PC-3 (cell line): ENCODE measurements around the gene KEL. TPM values are rescaled to one million over a fixed set of nuclear protein-coding genes. Genes with fewer than 3 reads are reported as not detected.

ENCODE experiments used
- ATAC-seq: fragments of 200-7000 bp; cut with Tn5 transposase; 2 replicates; pipeline ENCODE4 v1.9.1; 2020; ENCODE audit warnings: mild to moderate bottlenecking, moderate library complexity
- BruUV-seq: library from RNA; stranded (reverse); fragments of 400-500 nt; replicated peaks from 2 replicates; lab custom pipeline; 2021; lab: Mats Ljungman, UMichigan
- CTCF ChIA-PET: fragments of 300-600 bp; sonication (Branson Sonifier 250); formaldehyde crosslinking; loops from one replicate; lab custom pipeline; 2022; ENCODE audit warnings: antibody characterized with exemption; lab: Charles Lee
- POLR2A ChIA-PET: fragments of 300-600 bp; sonication (Branson Sonifier 250); formaldehyde crosslinking; loops from one replicate; lab custom pipeline; 2022; ENCODE audit warnings: antibody characterized with exemption; ENCODE audit not compliant: unreplicated experiment; lab: Charles Lee
- DNase-seq: peaks from one replicate; pipeline ENCODE4 v3.0.0-alpha.2; 2015
- H2AFZ ChIP-seq: fragments of 300-600 bp; sonication (generic); 2 replicates; pipeline ENCODE4 v1.6.0; 2016; ENCODE audit warnings: antibody characterized with exemption, low read length
- H3F3A ChIP-seq: fragments of 300-600 bp; sonication (generic); one replicate; pipeline ENCODE4 v1.6.0; 2017; ENCODE audit warnings: antibody characterized with exemption, low read length, control low read depth, mild to moderate bottlenecking; ENCODE audit not compliant: unreplicated experiment
- H3K27ac ChIP-seq: fragments of 300-600 bp; sonication (generic); 2 replicates; pipeline ENCODE4 v1.5.1; 2016; ENCODE audit warnings: mild to moderate bottlenecking, low read length
- H3K27me3 ChIP-seq: fragments of 300-600 bp; sonication (generic); 2 replicates; pipeline ENCODE4 v1.6.1; 2016; ENCODE audit warnings: low read length, mixed read lengths
- H3K36me3 ChIP-seq: fragments of 300-600 bp; sonication (generic); 2 replicates; pipeline ENCODE4 v1.6.1; 2016; ENCODE audit warnings: low read depth, mixed run types, low read length, mixed read lengths
- H3K4me1 ChIP-seq: fragments of 300-600 bp; sonication (generic); 2 replicates; pipeline ENCODE4 v1.5.1; 2016; ENCODE audit warnings: low read length; ENCODE audit not compliant: insufficient read depth
- H3K4me2 ChIP-seq: fragments of 300-600 bp; sonication (generic); 2 replicates; pipeline ENCODE4 v1.6.0; 2016; ENCODE audit warnings: low read length
- H3K4me3 ChIP-seq: fragments of 300-600 bp; sonication (generic); 2 replicates; pipeline ENCODE4 v1.5.1; 2016; ENCODE audit warnings: mild to moderate bottlenecking, low read length, mixed read lengths
- H3K79me2 ChIP-seq: fragments of 300-600 bp; sonication (generic); 2 replicates; pipeline ENCODE4 v1.6.1; 2017; ENCODE audit warnings: low read length, mixed read lengths
- H3K9ac ChIP-seq: fragments of 300-600 bp; sonication (generic); 2 replicates; pipeline ENCODE4 v1.6.0; 2016; ENCODE audit warnings: mild to moderate bottlenecking, low read length
- H3K9me2 ChIP-seq: fragments of 300-600 bp; sonication (generic); replicated peaks from 2 replicates; pipeline ENCODE4 v1.6.1; 2016; ENCODE audit warnings: mixed run types, low read length, mixed read lengths
- H3K9me3 ChIP-seq: fragments of 300-600 bp; sonication (generic); 2 replicates; pipeline ENCODE4 v1.6.1; 2016; ENCODE audit warnings: low read length, mixed read lengths
- H4K20me1 ChIP-seq: fragments of 300-600 bp; sonication (generic); 2 replicates; pipeline ENCODE4 v1.6.1; 2016; ENCODE audit warnings: low read length, mixed read lengths
- EZH2 ChIP-seq: fragments of 300-600 bp; sonication (generic); IDR thresholded peaks from one replicate; pipeline ENCODE4 v1.6.1; 2017; ENCODE audit warnings: antibody characterized with exemption, mild to moderate bottlenecking, low read length; ENCODE audit not compliant: unreplicated experiment
- EZH2phosphoT487 ChIP-seq: fragments of 300-600 bp; sonication (generic); IDR thresholded peaks from 2 replicates; pipeline ENCODE4 v1.6.1; 2018; ENCODE audit warnings: mild to moderate bottlenecking, antibody characterized with exemption, low read length, borderline replicate concordance
- intact Hi-C: fragments of 100-400 bp; cut with micrococcal nuclease; formaldehyde crosslinking; loops from 2 replicates; pipeline ENCODE4 v1.9.0; 2023
- total RNA-seq: library from RNA; depleted of rRNA; stranded (reverse); fragments of >200 nt; gene quantifications from 2 replicates; pipeline ENCODE4 v1.2.3, GENCODE V29; 2014
- TF ChIP-seq, protein P1 (sequence below): fragments of 300-600 bp; sonication (generic); conservative IDR thresholded peaks from 2 replicates; pipeline ENCODE4 v1.5.1; 2017; ENCODE audit warnings: antibody characterized with exemption, low read depth, mild to moderate bottlenecking, low read length

Gene KEL
- total RNA-seq, 1 experiment from 2014 or later, result 0.18 TPM

DNA sequence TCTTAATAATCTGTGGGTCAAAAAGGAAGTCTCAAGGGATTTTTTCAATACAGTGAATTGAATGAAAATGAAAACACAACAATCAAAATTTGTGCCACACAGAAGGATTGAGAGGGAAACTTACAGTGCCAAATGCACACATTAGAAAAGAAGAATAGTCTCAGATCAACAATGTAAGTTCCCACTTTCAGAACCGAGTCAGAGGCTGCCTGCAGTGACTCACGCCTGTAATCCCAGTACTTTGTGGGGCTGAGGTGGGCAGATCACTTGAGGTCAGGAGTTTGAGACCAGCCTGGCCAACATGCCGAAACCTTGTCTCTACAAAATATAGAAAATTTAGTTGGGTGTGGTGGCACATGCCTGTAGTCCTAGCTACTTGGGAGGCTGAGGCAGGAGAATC lies 12.5 kb upstream of the KEL start:
- H3K4me2 ChIP-seq, result no peak overlapping the region
- intact Hi-C loops, result no loop called here
- ChIA-PET CTCF (no interaction called here), POLR2A (no interaction called here)
- no peaks in the 10 kb centered on the region for H3F3A ChIP-seq
- H3K27ac ChIP-seq, result no peak overlapping the region
- ATAC-seq (no peak), DNase-seq (no peak)
- peaks cover 28% of the 10 kb centered on the region for H3K27me3 ChIP-seq
- no peaks in the 10 kb centered on the region for H3K36me3 ChIP-seq
- H4K20me1 ChIP-seq, result no peaks in the 10 kb centered on the region
- H3K9me3 ChIP-seq, result no peaks in the 10 kb centered on the region
- TF ChIP-seq, protein P1, sequence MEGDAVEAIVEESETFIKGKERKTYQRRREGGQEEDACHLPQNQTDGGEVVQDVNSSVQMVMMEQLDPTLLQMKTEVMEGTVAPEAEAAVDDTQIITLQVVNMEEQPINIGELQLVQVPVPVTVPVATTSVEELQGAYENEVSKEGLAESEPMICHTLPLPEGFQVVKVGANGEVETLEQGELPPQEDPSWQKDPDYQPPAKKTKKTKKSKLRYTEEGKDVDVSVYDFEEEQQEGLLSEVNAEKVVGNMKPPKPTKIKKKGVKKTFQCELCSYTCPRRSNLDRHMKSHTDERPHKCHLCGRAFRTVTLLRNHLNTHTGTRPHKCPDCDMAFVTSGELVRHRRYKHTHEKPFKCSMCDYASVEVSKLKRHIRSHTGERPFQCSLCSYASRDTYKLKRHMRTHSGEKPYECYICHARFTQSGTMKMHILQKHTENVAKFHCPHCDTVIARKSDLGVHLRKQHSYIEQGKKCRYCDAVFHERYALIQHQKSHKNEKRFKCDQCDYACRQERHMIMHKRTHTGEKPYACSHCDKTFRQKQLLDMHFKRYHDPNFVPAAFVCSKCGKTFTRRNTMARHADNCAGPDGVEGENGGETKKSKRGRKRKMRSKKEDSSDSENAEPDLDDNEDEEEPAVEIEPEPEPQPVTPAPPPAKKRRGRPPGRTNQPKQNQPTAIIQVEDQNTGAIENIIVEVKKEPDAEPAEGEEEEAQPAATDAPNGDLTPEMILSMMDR, result no peak
- no peak for TF ChIP-seq EZH2
- TF ChIP-seq EZH2phosphoT487, result no peak
- H2AFZ ChIP-seq, result no peak overlapping the region
- H3K9ac ChIP-seq, result no peak overlapping the region
- H3K79me2 ChIP-seq, result no peaks in the 10 kb centered on the region
- no peak overlapping the region for H3K4me3 ChIP-seq
- no TSS peak for BruUV-seq
- no peaks in the 10 kb centered on the region for H3K4me1 ChIP-seq
- H3K9me2 ChIP-seq, result no peaks in the 10 kb centered on the region

DNA sequence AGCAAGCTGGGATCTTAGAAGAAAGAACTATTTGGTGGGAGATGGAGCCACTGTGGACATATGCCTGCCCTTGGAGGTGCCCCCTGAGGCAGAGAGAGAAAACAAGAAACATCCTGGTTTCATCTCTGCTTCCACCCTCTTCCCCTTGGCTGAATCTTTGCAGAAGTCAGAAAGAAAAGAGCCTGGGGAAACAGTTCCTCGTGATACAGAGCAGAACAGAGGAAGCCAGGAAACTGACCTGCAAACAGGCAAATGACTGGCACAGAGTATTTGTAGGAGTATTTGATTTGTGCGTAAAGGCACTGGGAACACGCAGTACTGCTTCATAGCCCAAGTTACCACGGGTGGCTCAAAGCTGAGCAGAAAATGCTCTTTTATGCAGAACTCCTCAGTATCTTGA lies 7.0 kb upstream of the KEL start:
- H4K20me1 ChIP-seq, result no peaks in the 10 kb centered on the region
- H3F3A ChIP-seq, result no peaks in the 10 kb centered on the region
- no peaks in the 10 kb centered on the region for H3K9me2 ChIP-seq
- intact Hi-C loops, result no loop called here
- no peak overlapping the region for H2AFZ ChIP-seq
- H3K36me3 ChIP-seq, result no peaks in the 10 kb centered on the region
- no peak overlapping the region for H3K9ac ChIP-seq
- no peaks in the 10 kb centered on the region for H3K79me2 ChIP-seq
- no peak overlapping the region for H3K4me2 ChIP-seq
- ATAC-seq (no peak), DNase-seq (no peak)
- TF ChIP-seq, protein P1, result no peak
- TF ChIP-seq EZH2, result no peak
- BruUV-seq, result no TSS peak
- H3K4me3 ChIP-seq, result no peak overlapping the region
- no peak overlapping the region for H3K27ac ChIP-seq
- POLR2A ChIA-PET, result no interaction called here
- H3K27me3 ChIP-seq, result peaks cover 52% of the 10 kb centered on the region
- CTCF ChIA-PET, result no interaction called here
- no peaks in the 10 kb centered on the region for H3K9me3 ChIP-seq
- no peaks in the 10 kb centered on the region for H3K4me1 ChIP-seq

DNA sequence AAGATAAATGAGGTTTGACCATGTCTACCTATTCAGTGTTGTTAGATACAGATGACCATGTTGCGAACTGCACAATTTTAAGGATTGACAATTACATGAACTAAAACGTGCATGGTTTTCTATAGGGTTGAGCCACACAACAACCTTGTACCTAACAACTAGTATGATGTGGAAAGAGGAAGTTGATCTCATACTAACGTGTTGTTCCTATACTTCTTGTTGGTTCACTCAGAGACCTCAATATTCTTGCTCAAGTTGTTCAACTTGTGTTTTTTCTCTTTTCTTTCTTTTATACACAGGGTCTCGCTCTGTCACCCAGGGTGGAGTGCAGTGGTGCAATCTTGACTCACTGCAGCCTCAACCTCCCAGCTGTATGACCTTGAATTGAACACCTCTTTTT lies 6.1 kb upstream of the KEL start:
- Histone ChIP-seq H3F3A (no peaks in the 10 kb centered on the region), H3K4me1 (no peaks in the 10 kb centered on the region), H3K4me2 (no peak overlapping the region), H2AFZ (no peak overlapping the region), H3K9ac (no peak overlapping the region), H3K27me3 (peaks cover 60% of the 10 kb centered on the region), H4K20me1 (no peaks in the 10 kb centered on the region), H3K9me2 (no peaks in the 10 kb centered on the region), H3K9me3 (no peaks in the 10 kb centered on the region), H3K4me3 (no peak overlapping the region), H3K27ac (no peak overlapping the region), H3K36me3 (no peaks in the 10 kb centered on the region), H3K79me2 (no peaks in the 10 kb centered on the region)
- CTCF ChIA-PET, result no interaction called here
- DNase-seq, result no peak
- intact Hi-C loops, result no loop called here
- no TSS peak for BruUV-seq
- POLR2A ChIA-PET, result no interaction called here
- no peak for ATAC-seq
- TF ChIP-seq EZH2phosphoT487 (no peak), EZH2 (no peak)
- TF ChIP-seq, protein P1, result no peak
